K562 (cell line): ENCODE measurements around the gene PPIH. TPM values are rescaled to one million over a fixed set of nuclear protein-coding genes. Genes with fewer than 3 reads are reported as not detected.
A peak's percentile ranks its signal among the peaks of the same experiment; 100 is the strongest.

ENCODE experiments used
- BCLAF1 ChIP-seq, 2 experiments: fragments of 450-650 bp in 1 of 2; IDR thresholded peaks; 2 replicates each; pipeline ENCODE4 v1.6.1; 2011 to 2017; ENCODE audit warnings: low read depth in 2 of 2, antibody characterized with exemption in 1 of 2, borderline replicate concordance in 1 of 2, low read length in 1 of 2, mild to moderate bottlenecking in 1 of 2, mixed read lengths in 1 of 2; ENCODE audit not compliant: control insufficient read depth in 1 of 2
- BMI1 ChIP-seq: fragments of 150-350 bp; IDR thresholded peaks from 2 replicates; pipeline ENCODE4 v1.6.1; 2014; ENCODE audit warnings: low read length
- CBFA2T3 ChIP-seq: fragments of 450-650 bp; IDR thresholded peaks from 2 replicates; pipeline ENCODE4 v1.6.1; 2017
- EHMT2 ChIP-seq: fragments of 450-650 bp; IDR thresholded peaks from 2 replicates; pipeline ENCODE4 v1.6.1; 2018; ENCODE audit warnings: antibody characterized with exemption
- GATAD2A ChIP-seq: fragments of 450-650 bp; IDR thresholded peaks from 2 replicates; pipeline ENCODE4 v1.6.1; 2017
- NR2C2 ChIP-seq, 2 experiments: fragments of 200-800 bp in 1 of 2; sonication (Bioruptor generic) in 1 of 2; sonication (generic) in 1 of 2; formaldehyde crosslinking in 1 of 2; IDR thresholded peaks; 2 replicates each; pipeline versions ENCODE4 v1.6.1 to v1.8.0; 2016 to 2022; ENCODE audit warnings: mild to moderate bottlenecking in 1 of 2, missing compliant biosample characterization in 1 of 2, missing genetic modification characterization in 1 of 2, missing genetic modification reagents in 1 of 2
- SMARCC2 ChIP-seq: fragments of 450-650 bp; IDR thresholded peaks from 2 replicates; pipeline ENCODE4 v1.6.1; 2017; ENCODE audit warnings: antibody characterized with exemption, moderate library complexity, mild to moderate bottlenecking, low read depth
- TBL1XR1 ChIP-seq, 2 experiments: IDR thresholded peaks; 2 replicates each; pipeline ENCODE4 v1.6.1; 2012; ENCODE audit warnings: improper control_type of control experiment in 2 of 2, low read length in 2 of 2, mild to moderate bottlenecking in 1 of 2
- ZNF316 ChIP-seq: fragments of 450-650 bp; IDR thresholded peaks from 2 replicates; pipeline ENCODE4 v1.6.1; 2016
- polyA plus RNA-seq, 8 experiments: library from polyadenylated mRNA; depleted of rRNA in 4 of 8; stranded (reverse) in 5 of 8; unstranded in 3 of 8; fragments of >200 nt; fragmentation: Nextera tagmentation in 2 of 8; fragmentation: Illumina TruSeq in 1 of 8; extraction: Ambion mirVana in 2 of 8; extraction: Trizol in 1 of 8; gene quantifications; 2 replicates each; pipeline versions ENCODE4 v1.2.1 to v1.2.3, GENCODE V29; 2011 to 2014; ENCODE audit warnings: inconsistent platforms in 1 of 8, missing spikeins in 1 of 8
- total RNA-seq, 7 experiments: library from RNA; depleted of rRNA in 6 of 7; stranded (reverse); fragments of >200 nt in 6 of 7; fragmentation: Illumina TruSeq in 2 of 7; extraction: Trizol in 2 of 7; gene quantifications; 2 replicates each; pipeline versions ENCODE4 v1.2.1 to v1.2.3, GENCODE V29; 2011 to 2021; ENCODE audit warnings: low replicate concordance in 1 of 7
- TF ChIP-seq, protein P1 (sequence below): fragments of 200-600 bp; sonication (generic); IDR thresholded peaks from one replicate; pipeline ENCODE4 v1.6.1; 2012; ENCODE audit warnings: mild to moderate bottlenecking, low read depth, low read length, inconsistent platforms

Gene PPIH
- total and polyA plus RNA-seq, 9 of the 15 experiments (the other 6 are each of a cell fraction or from before 2014, with no cell fraction given): 197 to 470 (median 277) TPM

DNA sequence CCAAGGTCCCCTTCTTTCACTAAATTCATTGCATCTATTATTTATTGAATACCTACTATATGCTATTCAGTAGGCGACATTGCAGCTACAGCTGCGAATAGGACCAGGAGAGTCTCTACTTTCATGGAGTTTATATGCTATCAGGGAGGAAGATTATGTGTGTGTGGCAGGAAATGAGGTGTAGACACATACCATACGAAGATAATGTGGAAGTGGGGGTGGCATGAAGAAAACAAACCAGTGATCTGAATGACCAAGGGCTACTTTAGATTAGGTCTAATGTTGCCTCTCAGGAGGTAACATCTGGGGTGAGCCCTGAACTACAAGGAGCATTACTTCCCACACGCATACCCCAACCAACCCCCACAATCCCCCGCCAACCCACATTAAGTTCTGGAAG is 1.0 kb upstream of the PPIH start (continued):
- TF ChIP-seq EHMT2 (0 out of 2 replicates have a peak, but pooled peaks have one; percentile 34), GATAD2A (no peak), BMI1 (no peak), BCLAF1 (IDR thresholded peaks at IDR 0.05; ENCODE audit: borderline replicate concordance in 1 of 2, control insufficient read depth in 1 of 2, low read depth in 2 of 2, low read length in 1 of 2) (no peak), TBL1XR1 (IDR thresholded peaks at IDR 0.05; ENCODE audit: low read length in 2 of 2) (no peak), NR2C2 (CRISPR knock-in tag; IDR thresholded peaks at IDR 0.05) (no peak), NR2C2 (tag; IDR thresholded peaks at IDR 0.05) (no peak), ZNF316 (no peak), CBFA2T3 (peak; percentile 13; the same call in 1 of the 2 replicates), SMARCC2 (no peak)
- TF ChIP-seq, protein P1, sequence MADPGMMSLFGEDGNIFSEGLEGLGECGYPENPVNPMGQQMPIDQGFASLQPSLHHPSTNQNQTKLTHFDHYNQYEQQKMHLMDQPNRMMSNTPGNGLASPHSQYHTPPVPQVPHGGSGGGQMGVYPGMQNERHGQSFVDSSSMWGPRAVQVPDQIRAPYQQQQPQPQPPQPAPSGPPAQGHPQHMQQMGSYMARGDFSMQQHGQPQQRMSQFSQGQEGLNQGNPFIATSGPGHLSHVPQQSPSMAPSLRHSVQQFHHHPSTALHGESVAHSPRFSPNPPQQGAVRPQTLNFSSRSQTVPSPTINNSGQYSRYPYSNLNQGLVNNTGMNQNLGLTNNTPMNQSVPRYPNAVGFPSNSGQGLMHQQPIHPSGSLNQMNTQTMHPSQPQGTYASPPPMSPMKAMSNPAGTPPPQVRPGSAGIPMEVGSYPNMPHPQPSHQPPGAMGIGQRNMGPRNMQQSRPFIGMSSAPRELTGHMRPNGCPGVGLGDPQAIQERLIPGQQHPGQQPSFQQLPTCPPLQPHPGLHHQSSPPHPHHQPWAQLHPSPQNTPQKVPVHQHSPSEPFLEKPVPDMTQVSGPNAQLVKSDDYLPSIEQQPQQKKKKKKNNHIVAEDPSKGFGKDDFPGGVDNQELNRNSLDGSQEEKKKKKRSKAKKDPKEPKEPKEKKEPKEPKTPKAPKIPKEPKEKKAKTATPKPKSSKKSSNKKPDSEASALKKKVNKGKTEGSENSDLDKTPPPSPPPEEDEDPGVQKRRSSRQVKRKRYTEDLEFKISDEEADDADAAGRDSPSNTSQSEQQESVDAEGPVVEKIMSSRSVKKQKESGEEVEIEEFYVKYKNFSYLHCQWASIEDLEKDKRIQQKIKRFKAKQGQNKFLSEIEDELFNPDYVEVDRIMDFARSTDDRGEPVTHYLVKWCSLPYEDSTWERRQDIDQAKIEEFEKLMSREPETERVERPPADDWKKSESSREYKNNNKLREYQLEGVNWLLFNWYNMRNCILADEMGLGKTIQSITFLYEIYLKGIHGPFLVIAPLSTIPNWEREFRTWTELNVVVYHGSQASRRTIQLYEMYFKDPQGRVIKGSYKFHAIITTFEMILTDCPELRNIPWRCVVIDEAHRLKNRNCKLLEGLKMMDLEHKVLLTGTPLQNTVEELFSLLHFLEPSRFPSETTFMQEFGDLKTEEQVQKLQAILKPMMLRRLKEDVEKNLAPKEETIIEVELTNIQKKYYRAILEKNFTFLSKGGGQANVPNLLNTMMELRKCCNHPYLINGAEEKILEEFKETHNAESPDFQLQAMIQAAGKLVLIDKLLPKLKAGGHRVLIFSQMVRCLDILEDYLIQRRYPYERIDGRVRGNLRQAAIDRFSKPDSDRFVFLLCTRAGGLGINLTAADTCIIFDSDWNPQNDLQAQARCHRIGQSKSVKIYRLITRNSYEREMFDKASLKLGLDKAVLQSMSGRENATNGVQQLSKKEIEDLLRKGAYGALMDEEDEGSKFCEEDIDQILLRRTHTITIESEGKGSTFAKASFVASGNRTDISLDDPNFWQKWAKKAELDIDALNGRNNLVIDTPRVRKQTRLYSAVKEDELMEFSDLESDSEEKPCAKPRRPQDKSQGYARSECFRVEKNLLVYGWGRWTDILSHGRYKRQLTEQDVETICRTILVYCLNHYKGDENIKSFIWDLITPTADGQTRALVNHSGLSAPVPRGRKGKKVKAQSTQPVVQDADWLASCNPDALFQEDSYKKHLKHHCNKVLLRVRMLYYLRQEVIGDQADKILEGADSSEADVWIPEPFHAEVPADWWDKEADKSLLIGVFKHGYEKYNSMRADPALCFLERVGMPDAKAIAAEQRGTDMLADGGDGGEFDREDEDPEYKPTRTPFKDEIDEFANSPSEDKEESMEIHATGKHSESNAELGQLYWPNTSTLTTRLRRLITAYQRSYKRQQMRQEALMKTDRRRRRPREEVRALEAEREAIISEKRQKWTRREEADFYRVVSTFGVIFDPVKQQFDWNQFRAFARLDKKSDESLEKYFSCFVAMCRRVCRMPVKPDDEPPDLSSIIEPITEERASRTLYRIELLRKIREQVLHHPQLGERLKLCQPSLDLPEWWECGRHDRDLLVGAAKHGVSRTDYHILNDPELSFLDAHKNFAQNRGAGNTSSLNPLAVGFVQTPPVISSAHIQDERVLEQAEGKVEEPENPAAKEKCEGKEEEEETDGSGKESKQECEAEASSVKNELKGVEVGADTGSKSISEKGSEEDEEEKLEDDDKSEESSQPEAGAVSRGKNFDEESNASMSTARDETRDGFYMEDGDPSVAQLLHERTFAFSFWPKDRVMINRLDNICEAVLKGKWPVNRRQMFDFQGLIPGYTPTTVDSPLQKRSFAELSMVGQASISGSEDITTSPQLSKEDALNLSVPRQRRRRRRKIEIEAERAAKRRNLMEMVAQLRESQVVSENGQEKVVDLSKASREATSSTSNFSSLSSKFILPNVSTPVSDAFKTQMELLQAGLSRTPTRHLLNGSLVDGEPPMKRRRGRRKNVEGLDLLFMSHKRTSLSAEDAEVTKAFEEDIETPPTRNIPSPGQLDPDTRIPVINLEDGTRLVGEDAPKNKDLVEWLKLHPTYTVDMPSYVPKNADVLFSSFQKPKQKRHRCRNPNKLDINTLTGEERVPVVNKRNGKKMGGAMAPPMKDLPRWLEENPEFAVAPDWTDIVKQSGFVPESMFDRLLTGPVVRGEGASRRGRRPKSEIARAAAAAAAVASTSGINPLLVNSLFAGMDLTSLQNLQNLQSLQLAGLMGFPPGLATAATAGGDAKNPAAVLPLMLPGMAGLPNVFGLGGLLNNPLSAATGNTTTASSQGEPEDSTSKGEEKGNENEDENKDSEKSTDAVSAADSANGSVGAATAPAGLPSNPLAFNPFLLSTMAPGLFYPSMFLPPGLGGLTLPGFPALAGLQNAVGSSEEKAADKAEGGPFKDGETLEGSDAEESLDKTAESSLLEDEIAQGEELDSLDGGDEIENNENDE: no peak
